ENCODE data around the gene HORMAD2. TPM values are rescaled to one million over a fixed set of nuclear protein-coding genes. Genes with fewer than 3 reads are reported as not detected.

Gene HORMAD2
- total and polyA plus RNA-seq, 2 donors (not counting 3 experiments of a cell fraction or from before 2014, with no cell fraction given), result not detected

- TF ChIP-seq MAX (IDR thresholded peaks at IDR 0.05; ENCODE audit: insufficient read depth, insufficient read length) (no peak), POLR2AphosphoS5 (IDR thresholded peaks at IDR 0.05; ENCODE audit: insufficient read depth, low read depth, low read length) (no peak), JUN (IDR thresholded peaks at IDR 0.05; ENCODE audit: borderline replicate concordance, insufficient read depth, insufficient read length, low read depth) (no peak), MYC (IDR thresholded peaks at IDR 0.05; ENCODE audit: low read depth, low read length) (no peak)
- Histone ChIP-seq H3K4me3 (replicated peaks in 1 of 3; ENCODE audit: insufficient read depth in 1 of 3, low read depth in 1 of 3, low read length in 3 of 3) (no peak overlapping the region), H3K27me3 (ENCODE audit: control insufficient read depth in 2 of 2, insufficient read depth in 2 of 2, low read length in 2 of 2) (peaks cover 25 to 28% of the 10 kb centered on the region in 2 experiments), H3K9me1 (replicated peaks; ENCODE audit: control insufficient read depth, extremely low read depth, insufficient read depth, low read length) (no peaks in the 10 kb centered on the region), H3K4me2 (ENCODE audit: insufficient read depth, low read length) (no peak overlapping the region), H3K9ac (replicated peaks; ENCODE audit: extremely low read depth, insufficient read depth, low read length) (no peak overlapping the region), H2AFZ (ENCODE audit: low read depth, low read length) (no peak overlapping the region), H3K79me2 (ENCODE audit: control insufficient read depth, insufficient read depth, low read length) (no peaks in the 10 kb centered on the region), H3K27ac (ENCODE audit: insufficient read depth, low read depth, low read length) (no peak overlapping the region), H3K9me3 (replicated peaks; ENCODE audit: control insufficient read depth, insufficient read depth, low read length) (no peaks in the 10 kb centered on the region), H3K4me1 (ENCODE audit: control insufficient read depth, extremely low read depth, insufficient read depth, low read length) (no peaks in the 10 kb centered on the region), H4K20me1 (replicated peaks; ENCODE audit: control insufficient read depth, extremely low read depth, insufficient read depth, low read length) (no peaks in the 10 kb centered on the region), H3K36me3 (ENCODE audit: control insufficient read depth in 2 of 2, extremely low read depth in 1 of 2, insufficient read depth in 2 of 2, low read length in 2 of 2) (no peaks in the 10 kb centered on the region)
- no peak for FAIRE-seq
- ChIA-PET CTCF (interaction anchor here (0.8 to 0.9 kb wide), 2 partner anchors 10 to 80 kb away, joined by 3 read pairs; no protein-coding TSS in a partner anchor), POLR2A (interaction anchor here (0.6 kb wide), 1 partner anchor 13 kb away, joined by 4 read pairs; no protein-coding TSS in a partner anchor)
- DNase-seq (ENCODE audit: low read depth, low spot score), result no peak
- intact Hi-C loops (cut with micrococcal nuclease), result no loop called here
- dilution Hi-C loops (cut with MboI; ENCODE audit: extremely low pct_ligation_motif_present, low sequenced_read_pairs), result no loop called here
- BruUV-seq (replicated peaks), result no TSS peak
These were observed 96.2 kb downstream of the HORMAD2 start for GRCh38 chr22:30176431-30176830.

- H4K20me1 ChIP-seq (replicated peaks; ENCODE audit: control insufficient read depth, extremely low read depth, insufficient read depth, low read length), result no peaks in the 10 kb centered on the region
- dilution Hi-C loops (cut with MboI; ENCODE audit: extremely low pct_ligation_motif_present, low sequenced_read_pairs), result no loop called here
- CTCF ChIA-PET, result interaction anchor here (0.6 to 1.9 kb wide), 4 partner anchors 7 to 77 kb away, joined by 3 to 4 read pairs (median 4); no protein-coding TSS in a partner anchor
- no peaks in the 10 kb centered on the region for H3K9me1 ChIP-seq (replicated peaks; ENCODE audit: control insufficient read depth, extremely low read depth, insufficient read depth, low read length)
- no peak overlapping the region for H3K4me2 ChIP-seq (ENCODE audit: insufficient read depth, low read length)
- intact Hi-C loops (cut with micrococcal nuclease), result no loop called here
- no peak overlapping the region for H3K4me3 ChIP-seq (replicated peaks in 1 of 3; ENCODE audit: insufficient read depth in 1 of 3, low read depth in 1 of 3, low read length in 3 of 3)
- no peak overlapping the region for H3K27ac ChIP-seq (ENCODE audit: insufficient read depth, low read depth, low read length)
- H3K27me3 ChIP-seq (ENCODE audit: control insufficient read depth in 2 of 2, insufficient read depth in 2 of 2, low read length in 2 of 2), result peaks cover 17 to 24% of the 10 kb centered on the region in 2 experiments
- FAIRE-seq (no peak), DNase-seq (ENCODE audit: low read depth, low spot score) (no peak)
- no peaks in the 10 kb centered on the region for H3K36me3 ChIP-seq (ENCODE audit: control insufficient read depth in 2 of 2, extremely low read depth in 1 of 2, insufficient read depth in 2 of 2, low read length in 2 of 2)
- no peaks in the 10 kb centered on the region for H3K79me2 ChIP-seq (ENCODE audit: control insufficient read depth, insufficient read depth, low read length)
- H3K9me3 ChIP-seq (replicated peaks; ENCODE audit: control insufficient read depth, insufficient read depth, low read length), result no peaks in the 10 kb centered on the region
- no peak for TF ChIP-seq CTCF (IDR thresholded peaks at IDR 0.05; ENCODE audit: extremely low read depth in 1 of 2, insufficient read depth in 1 of 2, low read depth in 1 of 2, low read length in 2 of 2)
- TF ChIP-seq POLR2A (IDR thresholded peaks at IDR 0.05; ENCODE audit: low read depth, low read length), result no peak
- no peak for TF ChIP-seq EZH2 (IDR thresholded peaks at IDR 0.05; ENCODE audit: borderline replicate concordance, low read depth, low read length, severe bottlenecking)
- no peak for TF ChIP-seq POLR2AphosphoS5 (IDR thresholded peaks at IDR 0.05; ENCODE audit: insufficient read depth, low read depth, low read length)
- no peak for TF ChIP-seq GATA2 (IDR thresholded peaks at IDR 0.05; ENCODE audit: insufficient read depth, insufficient read length, low read depth, low read length)
- TF ChIP-seq MYC (IDR thresholded peaks at IDR 0.05; ENCODE audit: low read depth, low read length), result no peak
- TF ChIP-seq FOS (IDR thresholded peaks at IDR 0.05; ENCODE audit: borderline replicate concordance, insufficient read depth, low read length), result no peak
- no peak for TF ChIP-seq JUN (IDR thresholded peaks at IDR 0.05; ENCODE audit: borderline replicate concordance, insufficient read depth, insufficient read length, low read depth)
- TF ChIP-seq MAX (IDR thresholded peaks at IDR 0.05; ENCODE audit: insufficient read depth, insufficient read length), result no peak
- no peak overlapping the region for H2AFZ ChIP-seq (ENCODE audit: low read depth, low read length)
- POLR2A ChIA-PET, result no interaction called here
- H3K4me1 ChIP-seq (ENCODE audit: control insufficient read depth, extremely low read depth, insufficient read depth, low read length), result peaks cover 5% of the 10 kb centered on the region
- no TSS peak for BruUV-seq (replicated peaks)
- H3K9ac ChIP-seq (replicated peaks; ENCODE audit: extremely low read depth, insufficient read depth, low read length), result no peak overlapping the region
These were observed 98.2 kb downstream of the HORMAD2 start for GRCh38 chr22:30178181-30179126.

Measured in endothelial cell of umbilical vein (primary cell).